Smooth muscle cell (in vitro differentiated cells): ENCODE measurements around the gene MARCHF4. TPM values are rescaled to one million over a fixed set of nuclear protein-coding genes. Genes with fewer than 3 reads are reported as not detected.

ENCODE experiments used
- DNase-seq: peaks from one replicate; lab custom pipeline; 2025; ENCODE audit not compliant: unreplicated experiment; lab: John Stamatoyannopoulos, UW
- H2AFZ ChIP-seq: fragments of 200-600 bp; sonication (generic); 2 replicates; pipeline ENCODE4 v1.6.0; 2016; ENCODE audit warnings: antibody characterized with exemption, low read depth, mild to moderate bottlenecking
- H3F3A ChIP-seq: fragments of 200-600 bp; sonication (generic); 2 replicates; pipeline ENCODE4 v1.6.0; 2017; ENCODE audit warnings: antibody characterized with exemption, low read depth
- H3K27ac ChIP-seq: fragments of 200-600 bp; sonication (generic); 2 replicates; pipeline ENCODE4 v1.5.1; 2016; ENCODE audit warnings: low read depth, mild to moderate bottlenecking
- H3K27me3 ChIP-seq: fragments of 200-600 bp; sonication (generic); 2 replicates; pipeline ENCODE4 v1.6.1; 2016; ENCODE audit warnings: low read depth, mild to moderate bottlenecking
- H3K36me3 ChIP-seq: fragments of 200-600 bp; sonication (generic); 2 replicates; pipeline ENCODE4 v1.5.1; 2016; ENCODE audit warnings: low read depth
- H3K4me1 ChIP-seq: fragments of 200-600 bp; sonication (generic); 2 replicates; pipeline ENCODE4 v1.5.1; 2016; ENCODE audit warnings: low read depth
- H3K4me2 ChIP-seq: fragments of 200-600 bp; sonication (generic); 2 replicates; pipeline ENCODE4 v1.6.0; 2016; ENCODE audit warnings: mild to moderate bottlenecking
- H3K4me3 ChIP-seq: fragments of 200-600 bp; sonication (generic); 2 replicates; pipeline ENCODE4 v1.5.1; 2016; ENCODE audit warnings: mild to moderate bottlenecking
- H3K79me2 ChIP-seq: fragments of 200-600 bp; sonication (generic); 2 replicates; pipeline ENCODE4 v1.6.0; 2016; ENCODE audit warnings: low read depth, mild to moderate bottlenecking
- H3K9ac ChIP-seq: fragments of 200-600 bp; sonication (generic); 2 replicates; pipeline ENCODE4 v1.6.0; 2016; ENCODE audit warnings: low read depth
- H3K9me3 ChIP-seq: fragments of 200-600 bp; sonication (generic); replicated peaks from 2 replicates; pipeline ENCODE4 v1.5.1; 2016; ENCODE audit warnings: low read depth
- H4K20me1 ChIP-seq: fragments of 200-600 bp; sonication (generic); 2 replicates; pipeline ENCODE4 v1.6.0; 2016; ENCODE audit warnings: low read depth
- CTCF ChIP-seq: fragments of 200-600 bp; sonication (generic); IDR thresholded peaks from 2 replicates; pipeline ENCODE4 v1.5.1; 2017; ENCODE audit warnings: borderline replicate concordance, mild to moderate bottlenecking, antibody characterized with exemption; ENCODE audit not compliant: insufficient read depth, poor library complexity, severe bottlenecking
- WGBS: methylation state at CpG from one replicate; pipeline ENCODE4 v1.1.7; 2016; ENCODE audit warnings: low lambda C conversion rate; 5-methylcytosine and 5-hydroxymethylcytosine counted together
- polyA plus RNA-seq: library from polyadenylated mRNA; unstranded; fragments of >200 nt; fragmentation: Nextera tagmentation; extraction: Ambion mirVana; gene quantifications from 2 replicates; pipeline ENCODE4 v1.2.1, GENCODE V29; 2016
- total RNA-seq: library from RNA; depleted of rRNA; stranded (reverse); fragments of >200 nt; gene quantifications from 2 replicates; pipeline ENCODE4 v1.2.3, GENCODE V29; 2014

Gene MARCHF4
- total and polyA plus RNA-seq, 2 experiments from 2014 or later: 0.90 to 1.8 TPM

DNA sequence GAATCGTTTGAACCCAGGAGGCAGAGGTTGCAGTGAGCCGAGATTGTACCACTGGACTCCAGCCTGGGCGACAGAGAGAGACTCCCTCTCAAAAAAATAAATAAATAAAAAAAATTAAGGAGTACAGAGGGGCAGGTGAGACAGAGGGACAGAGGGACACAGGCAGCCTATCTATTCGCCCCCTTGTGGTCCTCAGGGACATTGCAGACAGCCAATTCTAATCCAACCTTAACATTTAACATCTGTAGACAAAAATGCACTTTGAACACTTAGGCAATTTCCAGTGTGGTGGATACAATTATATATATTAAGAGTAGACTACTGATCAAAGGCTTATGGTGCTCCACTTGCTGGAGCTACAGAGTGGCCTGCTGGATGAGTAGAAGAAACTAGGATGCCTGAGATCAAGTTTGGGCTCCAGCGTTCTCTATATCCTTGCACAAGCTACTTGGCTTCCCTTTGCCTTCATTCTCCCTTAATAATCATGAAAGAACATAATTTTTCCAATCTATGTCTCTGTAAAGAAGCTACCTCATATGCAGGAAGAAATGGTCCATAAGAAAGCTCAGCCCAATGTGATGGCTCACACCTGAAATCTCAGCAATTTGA, 31.8 kb upstream of the MARCHF4 start:
- H4K20me1 ChIP-seq: no peaks in the 10 kb centered on the region
- peaks cover 5% of the 10 kb centered on the region for H3K4me1 ChIP-seq
- TF ChIP-seq CTCF: peak; percentile 75
- no peaks in the 10 kb centered on the region for H3K79me2 ChIP-seq
- H3K36me3 ChIP-seq: no peaks in the 10 kb centered on the region
- H3K9ac ChIP-seq: no peak overlapping the region
- H3K9me3 ChIP-seq: no peaks in the 10 kb centered on the region
- no peaks in the 10 kb centered on the region for H3F3A ChIP-seq
- no peaks in the 10 kb centered on the region for H3K27me3 ChIP-seq
- no peak overlapping the region for H3K27ac ChIP-seq
- WGBS: 48% methylated on average over 5 of the region's 5 CpGs
- H2AFZ ChIP-seq: no peak overlapping the region
- DNase-seq: no peak
- H3K4me2 ChIP-seq: no peak overlapping the region
- H3K4me3 ChIP-seq: no peak overlapping the region

DNA sequence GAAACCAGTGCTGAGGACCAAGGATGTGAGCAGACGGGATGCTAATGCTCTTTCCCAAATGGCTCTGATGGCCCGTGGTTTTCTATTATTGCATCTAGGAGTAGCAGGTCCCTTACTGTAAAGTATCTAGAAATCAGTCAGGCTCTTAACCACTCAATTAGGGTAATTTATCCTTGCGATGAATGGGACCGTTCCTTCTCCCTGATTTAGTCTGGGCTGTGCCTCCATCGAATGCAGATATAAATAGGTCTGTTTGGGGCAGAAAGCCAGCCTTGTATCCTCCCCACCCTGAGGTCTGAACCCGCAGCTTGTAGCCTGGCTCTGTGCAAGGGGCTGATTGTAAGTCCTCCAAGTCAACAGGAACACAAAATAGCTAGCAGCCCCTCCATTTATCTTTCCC, 30.5 kb upstream of the MARCHF4 start:
- Histone ChIP-seq H2AFZ (no peak overlapping the region), H3K9ac (no peak overlapping the region), H3K27ac (no peak overlapping the region), H4K20me1 (no peaks in the 10 kb centered on the region), H3K9me3 (no peaks in the 10 kb centered on the region), H3K27me3 (no peaks in the 10 kb centered on the region), H3K36me3 (no peaks in the 10 kb centered on the region), H3K4me3 (no peak overlapping the region), H3K4me1 (peaks cover 5% of the 10 kb centered on the region), H3K79me2 (no peaks in the 10 kb centered on the region), H3K4me2 (no peak overlapping the region), H3F3A (no peaks in the 10 kb centered on the region)
- TF ChIP-seq CTCF: no peak
- no peak for DNase-seq
- WGBS: 81% methylated on average over 6 of the region's 6 CpGs

DNA sequence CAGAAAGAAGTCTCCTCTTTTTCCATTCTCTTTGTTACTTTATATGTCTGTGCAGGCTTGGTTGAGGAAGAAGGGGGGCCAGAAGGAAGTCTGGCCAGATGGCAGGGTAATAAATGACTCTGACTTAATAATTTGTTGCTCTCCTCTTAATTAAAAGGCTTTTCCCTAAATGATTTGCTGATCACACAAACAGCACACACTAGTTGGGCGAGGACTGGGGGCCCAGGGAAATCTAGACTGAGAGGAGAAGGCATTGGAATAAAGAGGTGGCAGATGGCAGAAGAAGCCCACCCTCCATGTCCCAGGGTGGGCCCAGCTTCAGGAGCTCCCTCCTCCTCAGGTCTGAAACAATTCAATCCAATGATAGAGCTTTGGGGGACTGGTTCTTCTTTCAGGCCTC, 27.3 kb upstream of the MARCHF4 start:
- WGBS: 81% methylated on average over 1 of the region's 1 CpG
- Histone ChIP-seq H4K20me1 (no peaks in the 10 kb centered on the region), H3K27ac (no peak overlapping the region)

More for the DNA sequence above, 27.3 kb upstream of the MARCHF4 start:
- H3K27me3 ChIP-seq: no peaks in the 10 kb centered on the region
- no peak for TF ChIP-seq CTCF
- no peak overlapping the region for H3K9ac ChIP-seq
- H3K4me2 ChIP-seq: no peak overlapping the region
- H2AFZ ChIP-seq: no peak overlapping the region
- no peaks in the 10 kb centered on the region for H3F3A ChIP-seq
- peaks cover 5% of the 10 kb centered on the region for H3K4me1 ChIP-seq
- H3K79me2 ChIP-seq: no peaks in the 10 kb centered on the region
- H3K9me3 ChIP-seq: no peaks in the 10 kb centered on the region
- no peaks in the 10 kb centered on the region for H3K36me3 ChIP-seq
- DNase-seq: no peak
- no peak overlapping the region for H3K4me3 ChIP-seq
